NCI-H1092 treated with DMSO at 0.1 percent for 48 hours (cell line): ENCODE results near the gene TWIST2.

Source experiments
- DNase-seq: peaks from one replicate; lab custom pipeline; 2025; lab: John Stamatoyannopoulos, UW

TWIST2 gene

DNA sequence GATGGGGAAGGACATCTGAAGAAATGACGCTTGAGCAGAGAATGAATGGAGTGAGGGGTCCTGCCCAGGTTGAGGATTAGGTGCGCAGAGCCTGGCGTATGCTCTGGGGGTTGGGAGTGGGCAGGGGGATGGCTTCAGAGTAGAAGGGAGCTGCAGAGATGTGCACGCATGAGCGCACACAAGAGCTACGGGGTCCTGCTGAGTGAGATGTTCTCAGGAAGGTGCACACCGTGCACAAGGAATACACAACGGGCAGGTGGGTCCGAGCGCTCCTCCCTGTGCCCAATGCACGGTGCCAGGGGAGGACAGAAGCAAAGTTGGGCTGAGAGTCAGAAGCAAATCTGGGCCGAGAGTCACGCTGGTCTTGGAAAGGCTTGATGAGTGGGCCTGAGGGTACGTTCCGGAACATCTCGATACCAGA lies 25.5 kb downstream of the TWIST2 start:
- DNase-seq: no peak

GRCh38 chr2:238873841-238874240 lies 26.0 kb downstream of the TWIST2 start:
- DNase-seq: no peak

- DNase-seq: no peak
These were observed 26.6 kb downstream of the TWIST2 start for GRCh38 chr2:238874330-238875050.

DNA sequence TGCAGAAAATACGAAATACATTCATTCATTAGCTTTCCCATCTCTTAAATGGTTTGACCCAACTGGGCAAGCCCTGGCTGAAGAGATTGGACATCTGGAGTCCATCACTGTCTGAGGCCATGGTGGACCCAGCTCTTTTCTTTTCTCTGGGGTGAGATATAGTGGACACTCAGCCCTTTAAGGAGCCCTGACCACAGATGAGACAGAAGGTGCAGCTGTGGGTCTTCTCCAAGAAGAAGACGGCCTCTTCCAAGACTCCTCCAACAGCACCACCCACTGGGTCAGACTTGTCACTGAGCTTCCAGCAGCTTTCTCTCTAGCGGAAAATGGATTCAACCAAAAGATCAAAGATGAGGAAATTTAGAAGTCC lies 27.2 kb downstream of the TWIST2 start:
- no peak for DNase-seq

- DNase-seq: no peak
These were observed 27.8 kb downstream of the TWIST2 start for GRCh38 chr2:238875471-238876231.

DNA sequence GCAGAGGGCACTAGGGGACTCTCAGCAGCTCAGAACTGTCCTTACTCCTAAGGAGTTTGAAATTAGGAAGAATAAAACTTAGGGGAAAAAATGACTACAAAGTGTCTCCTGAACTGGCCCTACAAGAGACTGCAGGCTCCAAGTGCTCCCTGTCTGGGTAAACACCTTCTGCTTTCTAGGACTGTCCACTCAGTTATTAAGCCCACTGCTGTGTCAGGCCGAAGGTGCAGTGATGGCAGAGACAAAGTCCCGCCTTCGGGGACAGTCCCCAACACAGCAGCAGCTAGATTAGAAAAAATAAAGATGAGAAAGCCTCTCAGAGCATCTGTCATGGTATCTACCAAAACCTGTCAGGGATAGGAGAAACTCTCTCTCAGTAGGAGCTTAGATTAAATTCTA lies 28.3 kb downstream of the TWIST2 start:
- no peak for DNase-seq

- DNase-seq: no peak
These were observed 30.3 kb downstream of the TWIST2 start for GRCh38 chr2:238878051-238878735.

- DNase-seq: no peak
These were observed 31.2 kb downstream of the TWIST2 start for GRCh38 chr2:238879043-238879442.

- no peak for DNase-seq
These were observed 31.9 kb downstream of the TWIST2 start for GRCh38 chr2:238879621-238880377.

- no peak for DNase-seq
These were observed 33.6 kb downstream of the TWIST2 start for GRCh38 chr2:238881353-238882081.

- no peak for DNase-seq
These were observed 34.3 kb downstream of the TWIST2 start for GRCh38 chr2:238882082-238882755.

- no peak for DNase-seq
These were observed 35.6 kb downstream of the TWIST2 start for GRCh38 chr2:238883421-238883901.

DNA sequence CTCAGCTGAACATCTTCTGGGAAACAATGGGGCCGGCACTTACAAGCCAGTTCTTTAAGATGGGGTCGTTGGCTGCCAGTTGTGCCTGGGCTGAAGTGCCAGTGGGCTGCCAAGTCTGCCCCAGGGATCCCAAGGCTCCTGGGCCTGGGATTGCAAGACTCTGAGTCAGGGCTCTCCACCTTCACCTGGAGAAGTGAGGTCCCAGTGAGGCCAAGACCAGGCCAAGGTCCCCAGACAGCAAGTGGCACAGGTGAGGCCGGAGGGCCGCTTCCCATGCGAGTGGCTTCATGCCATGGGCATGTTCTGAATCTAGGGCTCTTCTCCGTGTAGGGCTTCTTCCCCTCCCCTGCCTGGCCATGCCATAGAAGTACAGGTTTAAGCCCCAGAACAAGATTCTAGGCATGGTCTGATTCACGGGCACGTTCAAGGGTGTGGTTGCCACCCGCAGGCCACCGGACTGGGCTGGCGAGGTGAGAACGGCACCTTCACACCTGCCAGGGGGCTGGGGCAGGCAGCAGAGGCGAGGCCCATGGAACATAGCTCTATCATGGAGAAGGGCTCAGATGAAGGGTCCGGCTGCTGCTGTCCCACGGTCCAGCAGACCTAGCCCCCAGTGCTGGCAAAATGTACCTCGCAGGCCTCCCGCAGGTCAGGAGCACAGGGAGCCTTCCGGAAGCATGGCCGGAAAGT lies 36.4 kb downstream of the TWIST2 start:
- no peak for DNase-seq

GRCh38 chr2:238884812-238885408 lies 37.0 kb downstream of the TWIST2 start:
- no peak for DNase-seq

GRCh38 chr2:238886453-238887094 lies 38.7 kb downstream of the TWIST2 start:
- DNase-seq: no peak

DNA sequence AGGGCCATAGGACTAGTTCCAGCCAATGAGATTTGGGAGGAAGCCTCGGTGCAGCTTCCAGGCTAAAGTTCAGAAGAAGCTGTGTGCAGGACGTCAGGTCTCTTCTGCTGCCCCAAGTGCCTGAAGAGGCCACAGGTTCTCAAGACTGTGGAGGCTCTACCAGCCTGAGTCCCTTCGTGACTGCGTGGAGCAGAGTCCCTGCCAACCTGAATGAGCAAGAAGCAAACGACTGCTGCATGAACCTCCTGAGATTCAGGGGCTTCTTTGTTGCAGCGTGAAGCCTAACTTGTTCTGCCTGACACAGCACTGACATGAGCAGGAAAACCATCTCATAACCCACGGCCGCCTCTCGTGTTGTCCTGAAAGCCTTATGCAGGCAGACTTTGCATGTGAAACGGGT lies 39.7 kb downstream of the TWIST2 start:
- no peak for DNase-seq

DNA sequence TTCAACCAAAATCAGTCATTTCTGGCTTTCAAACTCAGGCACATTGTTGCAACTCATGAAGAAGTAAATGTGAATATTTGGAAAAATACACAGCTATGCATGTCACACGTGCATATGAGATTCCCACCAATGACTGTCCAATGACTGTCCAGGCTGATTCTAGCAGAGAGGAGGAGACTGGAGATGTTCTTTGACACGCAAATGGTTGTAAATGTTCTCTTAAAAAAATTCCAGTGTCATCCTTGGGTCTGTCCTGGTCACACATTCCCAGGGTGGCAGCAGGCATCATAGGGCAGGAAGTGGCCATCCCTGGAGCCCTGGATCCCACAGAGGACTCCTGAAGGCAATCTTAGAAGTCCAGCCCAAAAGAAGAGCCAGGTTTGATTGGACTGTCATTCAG lies 40.9 kb downstream of the TWIST2 start:
- DNase-seq: no peak

DNA sequence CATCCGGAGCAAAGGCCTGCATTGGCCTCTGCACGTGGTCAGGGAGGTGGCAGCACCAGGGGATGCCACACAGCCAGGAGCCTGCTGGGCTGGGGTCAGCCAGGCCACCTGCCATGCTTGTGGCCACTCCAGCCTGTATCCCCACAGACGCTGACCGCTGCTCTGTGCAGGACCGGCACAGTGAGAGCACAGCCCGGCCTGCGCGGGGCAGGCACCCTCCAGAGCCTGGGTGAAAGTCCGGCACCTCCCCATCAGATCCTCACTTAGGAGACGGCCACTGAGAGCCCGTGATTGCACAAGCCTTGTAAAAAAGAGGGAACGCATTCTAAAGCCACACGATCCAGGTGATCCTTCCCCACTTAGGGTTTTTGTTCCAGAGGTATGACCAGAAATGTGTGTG lies 42.2 kb downstream of the TWIST2 start:
- no peak for DNase-seq
